ENCODE results near the gene DTX2. TPM values are rescaled to one million over a fixed set of nuclear protein-coding genes. Genes with fewer than 3 reads are reported as not detected.
"Not testable (repeated sequence)": the region's sequence is repeated elsewhere in the genome, so short reads cannot be mapped to it uniquely, and the experiment has no call there.

Gene DTX2
- total RNA-seq, 1 donor from 2014 or later = 55.6 TPM

GRCh38 chr7:76507723-76508406, 46.4 kb downstream of the DTX2 start:
- peaks cover 3% of the 10 kb centered on the region for H3K9me3 Mint-ChIP-seq (ENCODE audit: low read depth)
- H3K4me3 Mint-ChIP-seq (ENCODE audit: low read depth) = no peak overlapping the region
- no peak for DNase-seq (ENCODE audit: low spot score, unreplicated experiment)
- H3K36me3 Mint-ChIP-seq (ENCODE audit: insufficient read depth) = peaks cover 5% of the 10 kb centered on the region
- H3K4me1 Mint-ChIP-seq (ENCODE audit: low read depth) = no peaks in the 10 kb centered on the region
- no peak overlapping the region for H3K27ac Mint-ChIP-seq
- TF ChIP-seq CTCF (IDR thresholded peaks at IDR 0.05; ENCODE audit: unreplicated experiment) = no peak
- H3K27me3 Mint-ChIP-seq = no peaks in the 10 kb centered on the region

GRCh38 chr7:76509931-76510877, 48.7 kb downstream of the DTX2 start, which contains the start of gene UPK3B:
Gene UPK3B, plus strand, starts transcription at chr7:76510552. Its CDS starts 101 bp downstream, at chr7:76510653.
- H3K4me1 Mint-ChIP-seq (ENCODE audit: low read depth) = no peaks in the 10 kb centered on the region
- H3K27me3 Mint-ChIP-seq = no peaks in the 10 kb centered on the region
- TF ChIP-seq CTCF (IDR thresholded peaks at IDR 0.05; ENCODE audit: unreplicated experiment) = no peak
- peaks cover 5% of the 10 kb centered on the region for H3K36me3 Mint-ChIP-seq (ENCODE audit: insufficient read depth)
- H3K4me3 Mint-ChIP-seq (ENCODE audit: low read depth) = no peak within 1 kb of the TSS
- no peak for DNase-seq (ENCODE audit: low spot score, unreplicated experiment)
- H3K27ac Mint-ChIP-seq = peak within 1 kb of the TSS; percentile 78
- H3K9me3 Mint-ChIP-seq (ENCODE audit: low read depth) = peaks cover 3% of the 10 kb centered on the region

GRCh38 chr7:76511200-76511910, 49.8 kb downstream of the DTX2 start:
- H3K36me3 Mint-ChIP-seq (ENCODE audit: insufficient read depth); H3K9me3 Mint-ChIP-seq (ENCODE audit: low read depth); H3K4me1 Mint-ChIP-seq (ENCODE audit: low read depth); H3K4me3 Mint-ChIP-seq (ENCODE audit: low read depth); H3K27me3 Mint-ChIP-seq; H3K27ac Mint-ChIP-seq; DNase-seq (ENCODE audit: low spot score, unreplicated experiment): not testable (repeated sequence)

GRCh38 chr7:76511911-76512885, 50.7 kb downstream of the DTX2 start:
- not testable (repeated sequence) for DNase-seq (ENCODE audit: low spot score, unreplicated experiment); H3K4me1 Mint-ChIP-seq (ENCODE audit: low read depth); H3K4me3 Mint-ChIP-seq (ENCODE audit: low read depth); H3K27me3 Mint-ChIP-seq; H3K9me3 Mint-ChIP-seq (ENCODE audit: low read depth); H3K36me3 Mint-ChIP-seq (ENCODE audit: insufficient read depth); H3K27ac Mint-ChIP-seq

GRCh38 chr7:76512941-76513816, 51.7 kb downstream of the DTX2 start:
- no peaks in the 10 kb centered on the region for H3K9me3 Mint-ChIP-seq (ENCODE audit: low read depth)
- peak overlapping the region; percentile 49 for H3K27ac Mint-ChIP-seq
- no peaks in the 10 kb centered on the region for H3K27me3 Mint-ChIP-seq
- no peak for DNase-seq (ENCODE audit: low spot score, unreplicated experiment)
- H3K4me1 Mint-ChIP-seq (ENCODE audit: low read depth) = no peaks in the 10 kb centered on the region
- peak; percentile 51 for TF ChIP-seq CTCF (IDR thresholded peaks at IDR 0.05; ENCODE audit: unreplicated experiment)
- H3K36me3 Mint-ChIP-seq (ENCODE audit: insufficient read depth) = no peaks in the 10 kb centered on the region
- H3K4me3 Mint-ChIP-seq (ENCODE audit: low read depth) = no peak overlapping the region
